CD4-positive, alpha-beta T cell treated with Interleukin-12 subunit alpha and Interleukin-12 subunit beta, for 1 hour (primary cell): ENCODE measurements around the gene FXYD1.
A peak's percentile ranks its signal among the peaks of the same experiment; 100 is the strongest.

Experiments
- DNase-seq: peaks from one replicate; pipeline ENCODE4 v3.0.0-alpha.2; 2020

FXYD1 gene

GRCh38 chr19:35165200-35166058 lies 26.8 kb downstream of the FXYD1 start:
- DNase-seq: no peak

GRCh38 chr19:35166100-35167063 lies 27.8 kb downstream of the FXYD1 start:
- DNase-seq: no peak

GRCh38 chr19:35167251-35168119 lies 28.9 kb downstream of the FXYD1 start:
- DNase-seq: peak; percentile 20

GRCh38 chr19:35168196-35168595 lies 29.6 kb downstream of the FXYD1 start:
- no peak for DNase-seq

- DNase-seq: no peak
These were observed 30.8 kb downstream of the FXYD1 start for GRCh38 chr19:35169221-35169995.

GRCh38 chr19:35170359-35171061 lies 31.9 kb downstream of the FXYD1 start:
- no peak for DNase-seq

GRCh38 chr19:35171730-35172129 lies 33.1 kb downstream of the FXYD1 start:
- no peak for DNase-seq

- DNase-seq: no peak
These were observed 35.6 kb downstream of the FXYD1 start for GRCh38 chr19:35174226-35174625.

GRCh38 chr19:35176181-35176570 lies 37.6 kb downstream of the FXYD1 start:
- DNase-seq: no peak

GRCh38 chr19:35177377-35178274 lies 39.0 kb downstream of the FXYD1 start:
- no peak for DNase-seq

GRCh38 chr19:35178701-35179100 lies 40.1 kb downstream of the FXYD1 start:
- no peak for DNase-seq

- no peak for DNase-seq
These were observed 41.2 kb downstream of the FXYD1 start for GRCh38 chr19:35179830-35180229.

- no peak for DNase-seq
These were observed 42.8 kb downstream of the FXYD1 start for GRCh38 chr19:35181387-35181786.

GRCh38 chr19:35184267-35184666 lies 45.6 kb downstream of the FXYD1 start:
- no peak for DNase-seq

GRCh38 chr19:35184884-35185283 lies 46.3 kb downstream of the FXYD1 start:
- DNase-seq: no peak
